Measurements from ENCODE around the gene HDAC5. TPM values are rescaled to one million over a fixed set of nuclear protein-coding genes. Genes with fewer than 3 reads are reported as not detected.

HDAC5 gene
- total RNA-seq, 2 donors from 2014 or later, result 25.4 to 45.7 TPM

GRCh38 chr17:44044071-44044470 lies 79.4 kb downstream of the HDAC5 start:
- intact Hi-C loops (cut with DNase I), result no loop called here
- Histone ChIP-seq H3K27ac (no peak overlapping the region), H3K27me3 (no peaks in the 10 kb centered on the region), H3K36me3 (replicated peaks in 1 of 2; ENCODE audit: insufficient read depth in 1 of 2, low read depth in 2 of 2) (no peaks in the 10 kb centered on the region), H3K9me3 (no peaks in the 10 kb centered on the region), H3K4me3 (no peak overlapping the region), H3K4me1 (peaks cover 20% of the 10 kb centered on the region)
- 65 to 81% methylated on average over 1 of the region's 1 CpG for WGBS, 2 donors
- DNase-seq, result no peak
- TF ChIP-seq CTCF (IDR thresholded peaks at IDR 0.05) (no peak), POLR2A (IDR thresholded peaks at IDR 0.05) (no peak)
- no peak for ATAC-seq

GRCh38 chr17:44043272-44043696 lies 80.2 kb downstream of the HDAC5 start:
- Histone ChIP-seq H3K36me3 (replicated peaks in 1 of 2; ENCODE audit: insufficient read depth in 1 of 2, low read depth in 2 of 2) (peaks cover 0 to 4% of the 10 kb centered on the region in 2 donors), H3K9me3 (no peaks in the 10 kb centered on the region), H3K27ac (peak overlapping the region in 1 of 4 donors; percentile 14), H3K4me1 (peaks cover 20% of the 10 kb centered on the region), H3K27me3 (no peaks in the 10 kb centered on the region), H3K4me3 (no peak overlapping the region)
- WGBS, 2 donors, result 76 to 79% methylated on average over 4 of the region's 4 CpGs
- ATAC-seq (no peak), DNase-seq (no peak)
- intact Hi-C loops (cut with DNase I), result no loop called here
- TF ChIP-seq CTCF (IDR thresholded peaks at IDR 0.05), result no peak
- no peak for TF ChIP-seq POLR2A (IDR thresholded peaks at IDR 0.05)

- WGBS, 2 donors, result 56 to 67% methylated on average over 4 to 6 of the region's 6 CpGs
- no peak overlapping the region for H3K4me3 ChIP-seq
- intact Hi-C loops (cut with DNase I), result no loop called here
These were observed 83.4 kb downstream of the HDAC5 start for GRCh38 chr17:44039829-44040635.

GRCh38 chr17:44038604-44039011 lies 84.8 kb downstream of the HDAC5 start:
- Histone ChIP-seq H3K4me3 (no peak overlapping the region), H3K9me3 (no peaks in the 10 kb centered on the region), H3K4me1 (peaks cover 20% of the 10 kb centered on the region), H3K36me3 (replicated peaks in 1 of 2; ENCODE audit: insufficient read depth in 1 of 2, low read depth in 2 of 2) (peaks cover 0 to 16% of the 10 kb centered on the region in 2 donors), H3K27ac (no peak overlapping the region), H3K27me3 (no peaks in the 10 kb centered on the region)
- WGBS, 2 donors, result 81 to 86% methylated on average over 3 of the region's 3 CpGs
- intact Hi-C loops (cut with DNase I), result no loop called here
- TF ChIP-seq POLR2A (IDR thresholded peaks at IDR 0.05) (no peak), CTCF (IDR thresholded peaks at IDR 0.05) (no peak)
- DNase-seq (no peak), ATAC-seq (no peak)

More at GRCh38 chr17:44039829-44040635, 83.4 kb downstream of the HDAC5 start:
- Histone ChIP-seq H3K36me3 (replicated peaks in 1 of 2; ENCODE audit: insufficient read depth in 1 of 2, low read depth in 2 of 2) (peaks cover 0 to 16% of the 10 kb centered on the region in 2 donors), H3K27me3 (no peaks in the 10 kb centered on the region), H3K4me1 (peaks cover 20% of the 10 kb centered on the region), H3K27ac (peak overlapping the region in 1 of 4 donors; percentile 15), H3K9me3 (no peaks in the 10 kb centered on the region)
- ATAC-seq (no peak), DNase-seq (no peak)
- no peak for TF ChIP-seq CTCF (IDR thresholded peaks at IDR 0.05)
- no peak for TF ChIP-seq POLR2A (IDR thresholded peaks at IDR 0.05)

Data from body of pancreas (tissue), 4 donors.